ENCODE results near the gene ASGR2. TPM values are rescaled to one million over a fixed set of nuclear protein-coding genes. Genes with fewer than 3 reads are reported as not detected.
"Not testable (repeated sequence)": the region's sequence is repeated elsewhere in the genome, so short reads cannot be mapped to it uniquely, and the experiment has no call there.

ASGR2 gene, protein sequence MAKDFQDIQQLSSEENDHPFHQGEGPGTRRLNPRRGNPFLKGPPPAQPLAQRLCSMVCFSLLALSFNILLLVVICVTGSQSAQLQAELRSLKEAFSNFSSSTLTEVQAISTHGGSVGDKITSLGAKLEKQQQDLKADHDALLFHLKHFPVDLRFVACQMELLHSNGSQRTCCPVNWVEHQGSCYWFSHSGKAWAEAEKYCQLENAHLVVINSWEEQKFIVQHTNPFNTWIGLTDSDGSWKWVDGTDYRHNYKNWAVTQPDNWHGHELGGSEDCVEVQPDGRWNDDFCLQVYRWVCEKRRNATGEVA
- total RNA-seq = under 1 TPM in 1 of 4 donors, not detected in 3; 0.32 TPM

DNA sequence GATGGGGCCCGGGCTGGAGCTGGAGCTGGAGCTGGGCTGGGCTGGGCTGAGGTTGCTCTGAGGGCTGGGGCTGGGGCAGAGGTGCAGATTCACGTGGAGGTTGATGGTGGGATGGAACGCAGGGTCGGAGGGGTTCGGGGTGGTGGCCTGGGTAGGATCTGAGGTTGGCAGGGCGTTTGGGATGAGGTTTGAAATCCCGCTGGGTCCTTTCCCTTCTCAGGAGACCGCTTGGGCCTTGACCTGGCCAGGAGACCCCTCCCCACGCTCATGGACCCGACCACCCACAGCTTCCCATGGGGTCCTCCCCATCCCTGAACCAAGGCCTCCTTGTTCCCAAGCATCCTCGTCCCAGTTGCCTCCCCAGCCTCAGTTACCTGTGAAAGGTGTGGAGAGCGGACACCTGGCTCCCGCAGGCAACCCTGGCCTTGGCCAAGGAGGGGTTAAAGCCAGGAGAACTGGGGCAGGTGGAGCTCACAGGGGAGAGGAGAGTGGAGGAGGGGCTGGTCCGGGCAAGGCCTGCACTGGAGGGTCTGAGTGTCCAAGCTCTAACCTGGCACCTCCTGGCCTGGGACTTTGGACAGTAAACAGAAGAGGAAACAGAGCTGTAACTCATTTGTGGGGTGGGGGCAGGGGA is at the start of gene ASGR2:
Gene ASGR2 (minus strand): TSS at position 582 of the 634 bp plus-strand sequence. CDS start 582 bp downstream, outside the sequence.
- Histone ChIP-seq H3K36me3 (no peaks in the 10 kb centered on the region), H3K27ac (no peak within 1 kb of the TSS), H3K27me3 (no peaks in the 10 kb centered on the region), H3K4me3 (no peak within 1 kb of the TSS), H3K4me1 (no peaks in the 10 kb centered on the region), H3K9me3 (no peaks in the 10 kb centered on the region)
- no peak for DNase-seq
- TF ChIP-seq POLR2A (IDR thresholded peaks at IDR 0.05) = no peak
- TF ChIP-seq, protein P1, sequence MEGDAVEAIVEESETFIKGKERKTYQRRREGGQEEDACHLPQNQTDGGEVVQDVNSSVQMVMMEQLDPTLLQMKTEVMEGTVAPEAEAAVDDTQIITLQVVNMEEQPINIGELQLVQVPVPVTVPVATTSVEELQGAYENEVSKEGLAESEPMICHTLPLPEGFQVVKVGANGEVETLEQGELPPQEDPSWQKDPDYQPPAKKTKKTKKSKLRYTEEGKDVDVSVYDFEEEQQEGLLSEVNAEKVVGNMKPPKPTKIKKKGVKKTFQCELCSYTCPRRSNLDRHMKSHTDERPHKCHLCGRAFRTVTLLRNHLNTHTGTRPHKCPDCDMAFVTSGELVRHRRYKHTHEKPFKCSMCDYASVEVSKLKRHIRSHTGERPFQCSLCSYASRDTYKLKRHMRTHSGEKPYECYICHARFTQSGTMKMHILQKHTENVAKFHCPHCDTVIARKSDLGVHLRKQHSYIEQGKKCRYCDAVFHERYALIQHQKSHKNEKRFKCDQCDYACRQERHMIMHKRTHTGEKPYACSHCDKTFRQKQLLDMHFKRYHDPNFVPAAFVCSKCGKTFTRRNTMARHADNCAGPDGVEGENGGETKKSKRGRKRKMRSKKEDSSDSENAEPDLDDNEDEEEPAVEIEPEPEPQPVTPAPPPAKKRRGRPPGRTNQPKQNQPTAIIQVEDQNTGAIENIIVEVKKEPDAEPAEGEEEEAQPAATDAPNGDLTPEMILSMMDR (IDR thresholded peaks at IDR 0.05) = no peak
- WGBS, 2 donors (ENCODE audit: low coverage in 1 of 2) = 75% methylated on average over 14 of the region's 14 CpGs; no CpG with 5 or more reads in 1 of the 2 donors
- intact Hi-C loops (cut with DNase I; ENCODE audit: low total_unique reads) (no loop called here), in situ Hi-C loops (cut with MboI; ENCODE audit: low pct_ligation_motif_present in 1 of 4, low pct_unique_long_range_greater_than_20kb in 1 of 4, low sequenced_read_pairs in 3 of 4) (no loop called here)

DNA sequence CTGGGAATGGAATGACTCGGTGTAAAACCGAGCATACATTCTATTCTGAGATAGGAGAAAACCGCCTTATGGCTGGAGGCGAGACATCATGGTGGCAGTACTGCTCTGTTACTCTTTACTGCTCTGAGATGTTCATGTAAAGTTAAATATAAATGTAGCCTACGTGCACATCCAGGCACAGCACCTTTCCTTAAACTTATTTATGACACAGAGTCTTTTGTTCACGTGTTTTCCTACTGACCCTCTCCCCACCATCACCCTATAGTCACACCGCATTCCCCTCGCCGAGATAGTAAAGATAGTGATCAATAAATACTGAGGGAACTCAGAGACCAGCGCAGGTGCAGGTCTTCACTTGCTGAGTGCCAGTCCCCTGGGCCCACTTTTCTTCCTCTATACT is 44.9 kb upstream of the ASGR2 start:
- H3K27ac ChIP-seq; intact Hi-C loops (cut with DNase I; ENCODE audit: low total_unique reads); H3K9me3 ChIP-seq; H3K4me1 ChIP-seq; H3K36me3 ChIP-seq; H3K4me3 ChIP-seq; DNase-seq: not testable (repeated sequence)
- peaks cover 15% of the 10 kb centered on the region for H3K27me3 ChIP-seq
- WGBS, 2 donors (ENCODE audit: low coverage in 1 of 2) = 64 to 72% methylated on average over 10 of the region's 10 CpGs
- in situ Hi-C loops (cut with MboI; ENCODE audit: low pct_ligation_motif_present in 1 of 4, low pct_unique_long_range_greater_than_20kb in 1 of 4, low sequenced_read_pairs in 3 of 4) = loop anchor here in 1 of 4 donors (25.0 kb wide), 1 partner anchor 247 kb away; no protein-coding TSS in a partner anchor

DNA sequence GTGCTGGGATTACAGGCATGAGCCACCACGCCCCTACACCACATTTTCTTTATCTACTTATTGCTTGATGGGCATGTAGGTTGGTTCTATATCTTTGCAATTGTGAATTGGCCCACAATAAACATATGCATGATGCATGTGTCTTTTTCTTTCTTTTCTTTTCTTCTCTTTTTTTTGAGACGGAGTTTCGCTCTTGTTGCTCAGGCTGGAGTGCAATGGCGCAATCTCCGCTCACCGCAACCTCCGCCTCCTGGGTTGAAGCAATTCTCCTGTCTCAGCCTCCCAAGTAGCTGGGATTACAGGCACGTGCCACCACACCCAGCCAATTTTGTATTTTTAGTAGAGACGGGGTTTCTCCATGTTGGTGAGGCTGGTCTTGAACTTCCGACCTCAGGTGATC is 43.8 kb upstream of the ASGR2 start:
- intact Hi-C loops (cut with DNase I; ENCODE audit: low total_unique reads); H3K9me3 ChIP-seq; H3K27ac ChIP-seq; H3K4me1 ChIP-seq; H3K4me3 ChIP-seq; DNase-seq; H3K36me3 ChIP-seq: not testable (repeated sequence)
- in situ Hi-C loops (cut with MboI; ENCODE audit: low pct_ligation_motif_present in 1 of 4, low pct_unique_long_range_greater_than_20kb in 1 of 4, low sequenced_read_pairs in 3 of 4) = loop anchor here in 1 of 4 donors (25.0 kb wide), 1 partner anchor 246 kb away; no protein-coding TSS in a partner anchor
- WGBS, 2 donors (ENCODE audit: low coverage in 1 of 2) = 70 to 86% methylated on average over 9 to 10 of the region's 10 CpGs
- peaks cover 15% of the 10 kb centered on the region for H3K27me3 ChIP-seq

DNA sequence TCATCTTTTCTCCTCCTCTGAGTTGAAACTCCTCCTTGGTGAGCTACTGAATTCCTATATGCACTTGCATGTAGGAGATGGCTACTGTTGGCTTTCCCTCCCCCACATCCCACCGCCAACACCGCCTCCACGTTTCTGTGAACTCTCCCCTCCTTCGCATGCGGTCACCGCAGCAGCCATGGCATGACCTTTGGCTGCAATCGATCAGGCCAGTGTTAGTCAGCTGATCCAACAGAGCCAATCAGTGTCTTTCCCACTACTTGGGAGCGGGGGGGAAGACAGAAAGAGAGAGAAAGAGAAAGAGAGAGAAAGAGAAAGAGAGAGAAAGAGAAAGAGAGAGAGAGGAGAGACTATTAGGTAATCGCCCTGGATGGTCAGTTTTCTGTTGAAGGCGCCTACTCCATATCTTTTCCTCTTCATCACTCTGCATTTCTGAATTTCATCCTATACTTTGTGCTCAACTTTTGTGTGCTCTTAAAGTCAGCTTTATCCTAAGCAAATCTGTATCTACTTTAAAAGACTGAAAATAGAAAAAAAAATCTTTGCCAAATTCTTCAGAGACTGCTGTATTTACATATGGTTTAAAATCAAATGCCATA is 41.8 kb upstream of the ASGR2 start:
- H3K4me1 ChIP-seq = no peaks in the 10 kb centered on the region
- H3K27me3 ChIP-seq = peaks cover 15% of the 10 kb centered on the region
- H3K9me3 ChIP-seq = no peaks in the 10 kb centered on the region
- in situ Hi-C loops (cut with MboI; ENCODE audit: low pct_ligation_motif_present in 1 of 4, low pct_unique_long_range_greater_than_20kb in 1 of 4, low sequenced_read_pairs in 3 of 4) (loop anchor here in 1 of 4 donors (25.0 kb wide), 1 partner anchor 244 kb away; no protein-coding TSS in a partner anchor), intact Hi-C loops (cut with DNase I; ENCODE audit: low total_unique reads) (no loop called here)
- no peak overlapping the region for H3K4me3 ChIP-seq
- TF ChIP-seq EP300 (IDR thresholded peaks at IDR 0.05; ENCODE audit: low read depth) (no peak), POLR2A (IDR thresholded peaks at IDR 0.05) (no peak), POLR2AphosphoS5 (IDR thresholded peaks at IDR 0.05) (no peak)
- TF ChIP-seq, protein P1 (IDR thresholded peaks at IDR 0.05) = no peak
- no peak overlapping the region for H3K27ac ChIP-seq
- no peaks in the 10 kb centered on the region for H3K36me3 ChIP-seq
- DNase-seq = no peak
- 79 to 86% methylated on average over 10 of the region's 10 CpGs for WGBS, 2 donors (ENCODE audit: low coverage in 1 of 2)

DNA sequence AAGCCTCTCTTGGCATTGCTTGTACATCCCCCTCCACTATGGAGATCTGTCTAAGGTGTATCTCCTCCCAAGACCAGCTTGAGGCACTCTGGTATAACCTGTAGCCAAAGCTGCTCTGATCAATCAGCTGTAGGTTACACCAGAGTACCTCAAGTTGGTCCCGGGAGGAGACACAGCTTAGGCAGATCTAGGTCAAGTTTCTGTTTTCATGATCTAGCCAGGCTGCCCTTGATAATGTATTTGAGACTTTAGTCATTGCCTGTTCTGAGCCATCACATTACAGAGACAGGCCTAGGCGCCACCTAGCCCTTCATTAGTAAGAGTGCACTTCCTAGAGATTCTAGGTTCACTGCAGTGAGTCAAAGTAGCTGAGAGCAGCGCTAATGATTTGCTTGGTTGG is 33.1 kb upstream of the ASGR2 start:
- peaks cover 4% of the 10 kb centered on the region for H3K27me3 ChIP-seq
- H3K36me3 ChIP-seq = no peaks in the 10 kb centered on the region
- no peaks in the 10 kb centered on the region for H3K9me3 ChIP-seq
- no peak overlapping the region for H3K27ac ChIP-seq
- WGBS, 2 donors (ENCODE audit: low coverage in 1 of 2) = 50% methylated on average over 3 of the region's 3 CpGs; no CpG with 5 or more reads in 1 of the 2 donors
- no peak overlapping the region for H3K4me3 ChIP-seq
- intact Hi-C loops (cut with DNase I; ENCODE audit: low total_unique reads) = no loop called here
- H3K4me1 ChIP-seq = no peaks in the 10 kb centered on the region
- TF ChIP-seq, protein P1 (IDR thresholded peaks at IDR 0.05) = no peak
- no peak for TF ChIP-seq EP300 (IDR thresholded peaks at IDR 0.05; ENCODE audit: low read depth)
- TF ChIP-seq POLR2AphosphoS5 (IDR thresholded peaks at IDR 0.05) = no peak
- no peak for TF ChIP-seq POLR2A (IDR thresholded peaks at IDR 0.05)
- no peak for DNase-seq
- in situ Hi-C loops (cut with MboI; ENCODE audit: low pct_ligation_motif_present in 1 of 4, low pct_unique_long_range_greater_than_20kb in 1 of 4, low sequenced_read_pairs in 3 of 4) = loop anchor here in 2 of 4 donors (25.0 kb wide), 1 partner anchor 235 kb away; no protein-coding TSS in a partner anchor

Data from transverse colon (tissue), 4 donors.